ENCODE results near the gene BTG1. TPM values are rescaled to one million over a fixed set of nuclear protein-coding genes. Genes with fewer than 3 reads are reported as not detected.

BTG1 gene, protein sequence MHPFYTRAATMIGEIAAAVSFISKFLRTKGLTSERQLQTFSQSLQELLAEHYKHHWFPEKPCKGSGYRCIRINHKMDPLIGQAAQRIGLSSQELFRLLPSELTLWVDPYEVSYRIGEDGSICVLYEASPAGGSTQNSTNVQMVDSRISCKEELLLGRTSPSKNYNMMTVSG
- total RNA-seq, result 10 to 100 TPM; 30.4 to 34.1 TPM
- polyA plus RNA-seq (2013, experiment 1 of 2), result 81.7 TPM
- polyA plus RNA-seq (2013, experiment 2 of 2), result 69.9 TPM
- long read RNA-seq, experiment 1, full-length matches to known transcripts, result 28 of 32 reads
- long read RNA-seq, experiment 1, partial matches to known transcripts, result 0 of 32 reads
- long read RNA-seq, experiment 1, other reads (novel, unspliced or antisense), result 4 of 32 reads
- long read RNA-seq, experiment 2, full-length matches to known transcripts, result 36 of 38 reads
- long read RNA-seq, experiment 2, partial matches to known transcripts, result 0 of 38 reads
- long read RNA-seq, experiment 2, other reads (novel, unspliced or antisense), result 2 of 38 reads
- long read RNA-seq, experiment 3, full-length matches to known transcripts, result 21 of 21 reads
- long read RNA-seq, experiment 3, partial matches to known transcripts, result 0 of 21 reads
- long read RNA-seq, experiment 3, other reads (novel, unspliced or antisense), result 0 of 21 reads
- long read RNA-seq, experiment 4, full-length matches to known transcripts, result 1 of 6 reads
- long read RNA-seq, experiment 4, partial matches to known transcripts, result 0 of 6 reads
- long read RNA-seq, experiment 4, other reads (novel, unspliced or antisense), result 5 of 6 reads

GRCh38 chr12:92145731-92146496, at the start of gene BTG1:
Gene BTG1, minus strand, starts transcription at chr12:92145846. Its CDS starts 311 bp downstream, at chr12:92145535.
- H3K4me1 ChIP-seq (ENCODE audit: control insufficient read depth, insufficient read depth, low read length), result peaks cover 4% of the 10 kb centered on the region
- no peaks in the 10 kb centered on the region for H3K27me3 Mint-ChIP-seq (ENCODE audit: insufficient read depth)
- H3K27ac ChIP-seq (ENCODE audit: low read depth, low read length), result peak within 1 kb of the TSS; percentile 97
- H3K9me3 Mint-ChIP-seq, result no peaks in the 10 kb centered on the region
- H3K36me3 Mint-ChIP-seq (ENCODE audit: low read depth), result peaks cover 19% of the 10 kb centered on the region
- TF ChIP-seq, protein P1, sequence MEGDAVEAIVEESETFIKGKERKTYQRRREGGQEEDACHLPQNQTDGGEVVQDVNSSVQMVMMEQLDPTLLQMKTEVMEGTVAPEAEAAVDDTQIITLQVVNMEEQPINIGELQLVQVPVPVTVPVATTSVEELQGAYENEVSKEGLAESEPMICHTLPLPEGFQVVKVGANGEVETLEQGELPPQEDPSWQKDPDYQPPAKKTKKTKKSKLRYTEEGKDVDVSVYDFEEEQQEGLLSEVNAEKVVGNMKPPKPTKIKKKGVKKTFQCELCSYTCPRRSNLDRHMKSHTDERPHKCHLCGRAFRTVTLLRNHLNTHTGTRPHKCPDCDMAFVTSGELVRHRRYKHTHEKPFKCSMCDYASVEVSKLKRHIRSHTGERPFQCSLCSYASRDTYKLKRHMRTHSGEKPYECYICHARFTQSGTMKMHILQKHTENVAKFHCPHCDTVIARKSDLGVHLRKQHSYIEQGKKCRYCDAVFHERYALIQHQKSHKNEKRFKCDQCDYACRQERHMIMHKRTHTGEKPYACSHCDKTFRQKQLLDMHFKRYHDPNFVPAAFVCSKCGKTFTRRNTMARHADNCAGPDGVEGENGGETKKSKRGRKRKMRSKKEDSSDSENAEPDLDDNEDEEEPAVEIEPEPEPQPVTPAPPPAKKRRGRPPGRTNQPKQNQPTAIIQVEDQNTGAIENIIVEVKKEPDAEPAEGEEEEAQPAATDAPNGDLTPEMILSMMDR (conservative IDR thresholded peaks at IDR 0.05), result no peak
- peak within 1 kb of the TSS; percentile 85 for H3K4me3 ChIP-seq (ENCODE audit: low read length)
- peak; percentile 100 for DNase-seq
- peaks cover 36% of the 10 kb centered on the region for H3K4me1 Mint-ChIP-seq
- peak within 1 kb of the TSS; percentile 92 for H3K4me3 Mint-ChIP-seq
- H3K9ac ChIP-seq (ENCODE audit: extremely low read depth, low read length, poor library complexity, severe bottlenecking), result peak within 1 kb of the TSS; percentile 88
- WGBS, 2 experiments (ENCODE audit: insufficient coverage in 1 of 2, insufficient read length in 1 of 2), result 0% methylated on average over 29 to 61 of the region's 61 CpGs
- H3K27me3 ChIP-seq (ENCODE audit: control insufficient read depth, insufficient read depth, low read length, poor library complexity, severe bottlenecking), result no peaks in the 10 kb centered on the region
- H3K9me3 ChIP-seq (ENCODE audit: control insufficient read depth, low read length), result no peaks in the 10 kb centered on the region
- peak within 1 kb of the TSS; percentile 99 for H3K27ac Mint-ChIP-seq
- H3K36me3 ChIP-seq (ENCODE audit: control insufficient read depth, insufficient read depth, low read length), result peaks cover 29% of the 10 kb centered on the region

GRCh38 chr12:92194561-92194960, 48.9 kb upstream of the BTG1 start:
- WGBS, 2 experiments (ENCODE audit: insufficient coverage in 1 of 2, insufficient read length in 1 of 2), result 74 to 93% methylated on average over 4 of the region's 4 CpGs
- H3K4me1 Mint-ChIP-seq, result no peaks in the 10 kb centered on the region

More at GRCh38 chr12:92194561-92194960, 48.9 kb upstream of the BTG1 start:
- H3K9me3 ChIP-seq (ENCODE audit: control insufficient read depth, low read length), result no peaks in the 10 kb centered on the region
- H3K4me3 Mint-ChIP-seq, result no peak overlapping the region
- H3K27ac ChIP-seq (ENCODE audit: low read depth, low read length), result no peak overlapping the region
- no peaks in the 10 kb centered on the region for H3K36me3 Mint-ChIP-seq (ENCODE audit: low read depth)
- H3K9ac ChIP-seq (ENCODE audit: extremely low read depth, low read length, poor library complexity, severe bottlenecking), result no peak overlapping the region
- no peak overlapping the region for H3K27ac Mint-ChIP-seq
- H3K4me1 ChIP-seq (ENCODE audit: control insufficient read depth, insufficient read depth, low read length), result no peaks in the 10 kb centered on the region
- TF ChIP-seq, protein P1 (conservative IDR thresholded peaks at IDR 0.05), result no peak
- no peaks in the 10 kb centered on the region for H3K27me3 ChIP-seq (ENCODE audit: control insufficient read depth, insufficient read depth, low read length, poor library complexity, severe bottlenecking)
- H3K4me3 ChIP-seq (ENCODE audit: low read length), result no peak overlapping the region
- H3K9me3 Mint-ChIP-seq, result no peaks in the 10 kb centered on the region
- DNase-seq, result no peak
- H3K36me3 ChIP-seq (ENCODE audit: control insufficient read depth, insufficient read depth, low read length), result no peaks in the 10 kb centered on the region
- no peaks in the 10 kb centered on the region for H3K27me3 Mint-ChIP-seq (ENCODE audit: insufficient read depth)

Measured in endodermal cell (in vitro differentiated cells).